IPS-18c (cell line): ENCODE results near the gene RAB3C.

Experiments
- H3K4me3 ChIP-seq: 2 replicates; pipeline ENCODE4 v1.7.0; 2013; ENCODE audit warnings: low read depth, mild to moderate bottlenecking, low read length, moderate library complexity; ENCODE audit not compliant: insufficient read depth
- H3K9me3 ChIP-seq: one replicate; pipeline ENCODE4 v1.6.1; 2013; ENCODE audit warnings: mild to moderate bottlenecking, low read length, moderate library complexity; ENCODE audit not compliant: control insufficient read depth, insufficient read depth

The RAB3C gene

GRCh38 chr5:58891971-58892343, 309.1 kb downstream of the RAB3C start:
- Histone ChIP-seq H3K9me3 (no peaks in the 10 kb centered on the region), H3K4me3 (no peak overlapping the region)

DNA sequence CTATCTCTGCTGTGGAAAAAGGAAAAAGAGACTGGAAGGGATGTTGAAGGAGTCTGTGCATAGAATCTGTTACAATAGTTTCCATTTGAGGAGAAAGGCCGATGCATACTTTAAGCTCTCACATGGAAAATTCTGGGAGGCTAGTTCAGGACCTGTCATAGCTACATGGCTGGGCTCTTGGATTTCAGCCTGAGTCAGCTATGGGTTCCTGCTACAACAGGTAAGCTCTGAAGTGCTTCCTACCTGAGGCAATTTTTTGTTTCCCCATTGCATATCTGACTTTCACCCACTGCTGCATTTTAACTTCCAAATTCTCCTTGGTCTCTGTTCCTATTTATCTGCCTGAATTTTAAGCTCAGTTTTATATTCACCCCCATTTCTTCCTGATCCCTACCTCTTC, 310.7 kb downstream of the RAB3C start:
- H3K4me3 ChIP-seq, result no peak overlapping the region
- H3K9me3 ChIP-seq, result no peaks in the 10 kb centered on the region

GRCh38 chr5:58898006-58898405, 315.1 kb downstream of the RAB3C start:
- no peak overlapping the region for H3K4me3 ChIP-seq
- no peaks in the 10 kb centered on the region for H3K9me3 ChIP-seq

DNA sequence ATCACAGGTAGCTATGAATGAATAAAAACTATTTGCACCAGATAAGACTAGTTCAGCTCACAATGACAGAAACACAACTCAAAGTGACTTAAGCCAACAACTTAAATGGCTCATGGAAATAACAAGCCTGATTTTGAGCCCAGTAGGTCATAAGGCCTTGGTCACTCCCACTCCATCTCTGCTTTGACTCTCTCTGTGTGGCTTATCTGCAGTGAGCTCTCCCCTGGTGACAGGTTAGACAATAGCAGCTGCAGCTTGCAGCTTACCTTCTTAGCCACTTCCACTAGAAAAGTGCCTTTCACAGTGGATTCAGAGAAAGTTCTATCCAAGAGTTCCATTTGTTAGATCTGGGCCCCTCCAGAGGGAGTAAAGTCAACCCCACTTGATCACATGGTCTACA, 315.7 kb downstream of the RAB3C start:
- no peak overlapping the region for H3K4me3 ChIP-seq
- no peaks in the 10 kb centered on the region for H3K9me3 ChIP-seq

GRCh38 chr5:58901271-58901670, 318.4 kb downstream of the RAB3C start:
- Histone ChIP-seq H3K9me3 (no peaks in the 10 kb centered on the region), H3K4me3 (no peak overlapping the region)

DNA sequence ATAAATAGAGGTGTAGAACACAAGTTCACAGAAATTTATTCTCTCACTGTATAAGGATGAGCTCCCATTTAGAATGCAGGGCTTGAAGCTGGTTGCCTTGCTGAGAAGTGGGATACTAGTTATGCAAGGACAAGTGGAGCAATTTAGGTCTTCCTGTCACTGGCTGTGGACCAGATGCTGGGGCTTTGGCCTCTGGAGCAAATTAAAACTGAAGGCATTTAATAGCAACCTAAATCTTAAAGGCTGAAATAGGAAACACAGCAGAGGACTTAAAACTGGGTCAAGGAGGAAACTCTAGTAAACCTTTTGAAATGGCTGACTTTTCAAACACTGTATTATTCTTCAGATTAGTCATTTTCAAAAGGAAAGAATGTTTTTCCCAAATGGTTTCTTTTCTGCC, 319.4 kb downstream of the RAB3C start:
- Histone ChIP-seq H3K9me3 (no peaks in the 10 kb centered on the region), H3K4me3 (no peak overlapping the region)

GRCh38 chr5:58902765-58903164, 319.9 kb downstream of the RAB3C start:
- no peak overlapping the region for H3K4me3 ChIP-seq
- no peaks in the 10 kb centered on the region for H3K9me3 ChIP-seq

- Histone ChIP-seq H3K4me3 (no peak overlapping the region), H3K9me3 (no peaks in the 10 kb centered on the region)
Measured at GRCh38 chr5:58904737-58905136, 321.9 kb downstream of the RAB3C start.

- Histone ChIP-seq H3K9me3 (no peaks in the 10 kb centered on the region), H3K4me3 (no peak overlapping the region)
Measured at GRCh38 chr5:58905944-58906343, 323.1 kb downstream of the RAB3C start.
